Tibial artery (tissue), 4 donors: ENCODE results near the gene NTRK3.

ENCODE experiments used
- DNase-seq, 2 donors: peaks; one replicate each; pipeline ENCODE4 v3.0.0-alpha.2; 2019
- H3K27ac ChIP-seq, 2 donors: fragments of 200-600 bp; sonication (generic) in 1 of 2; 1 replicate in 1 of 2; 2 replicates in 1 of 2; pipeline ENCODE4 v1.5.1; 2018 to 2019; ENCODE audit warnings: mild to moderate bottlenecking in 1 of 2
- H3K27me3 ChIP-seq, 2 donors: fragments of 200-600 bp; sonication (generic) in 1 of 2; one replicate each; pipeline versions ENCODE4 v1.5.1 to v1.6.0; 2016 to 2019
- H3K36me3 ChIP-seq, 3 donors: fragments of 200-600 bp; sonication (generic) in 2 of 3; one replicate each; pipeline ENCODE4 v1.5.1; 2016 to 2019; ENCODE audit warnings: mild to moderate bottlenecking in 2 of 3
- H3K4me1 ChIP-seq, 4 donors: fragments of 200-600 bp; sonication (generic) in 2 of 4; 1 replicate in 3 of 4; 2 replicates in 1 of 4; pipeline ENCODE4 v1.5.1; 2016 to 2019
- H3K4me3 ChIP-seq, 2 donors: fragments of 200-600 bp; sonication (generic) in 1 of 2; 1 replicate in 1 of 2; 2 replicates in 1 of 2; pipeline ENCODE4 v1.5.1; 2018 to 2019; ENCODE audit warnings: mild to moderate bottlenecking in 2 of 2
- H3K9me3 ChIP-seq, 3 donors: fragments of 200-600 bp; sonication (generic) in 1 of 3; one replicate each; pipeline ENCODE4 v1.5.1; 2016 to 2019
- CTCF ChIP-seq, 2 experiments: fragments of 200-600 bp in 1 of 2; fragments of 450-650 bp in 1 of 2; IDR thresholded peaks; one replicate each; pipeline ENCODE4 v1.5.1; 2017 to 2019; ENCODE audit warnings: antibody characterized with exemption in 2 of 2, mild to moderate bottlenecking in 1 of 2, moderate library complexity in 1 of 2
- intact Hi-C: fragments of 100-400 bp; cut with DNase I; formaldehyde crosslinking; loops from one replicate; pipeline ENCODE4 v1.15.0; 2023; ENCODE audit warnings: low total_unique reads

Gene NTRK3

GRCh38 chr15:88185584-88185983, 71.0 kb downstream of the NTRK3 start:
- no peak overlapping the region for H3K27ac ChIP-seq
- no peak for DNase-seq
- H3K4me1 ChIP-seq: peaks cover 0 to 38% (median 17%) of the 10 kb centered on the region in 4 donors
- peaks cover 11 to 34% (median 28%) of the 10 kb centered on the region in 3 donors for H3K36me3 ChIP-seq
- TF ChIP-seq CTCF (IDR thresholded peaks at IDR 0.05): no peak
- H3K4me3 ChIP-seq: no peak overlapping the region
- intact Hi-C loops: no loop called here
- H3K9me3 ChIP-seq: no peaks in the 10 kb centered on the region
- no peaks in the 10 kb centered on the region for H3K27me3 ChIP-seq

GRCh38 chr15:88181613-88182012, 74.9 kb downstream of the NTRK3 start:
- no peak for TF ChIP-seq CTCF (IDR thresholded peaks at IDR 0.05)
- Histone ChIP-seq H3K9me3 (no peaks in the 10 kb centered on the region), H3K4me3 (no peak overlapping the region), H3K36me3 (peaks cover 11 to 34% (median 28%) of the 10 kb centered on the region in 3 donors), H3K27ac (no peak overlapping the region), H3K4me1 (peaks cover 0 to 29% (median 8%) of the 10 kb centered on the region in 4 donors), H3K27me3 (no peaks in the 10 kb centered on the region)
- no peak for DNase-seq
- intact Hi-C loops: no loop called here

- Histone ChIP-seq H3K27ac (no peak overlapping the region), H3K27me3 (no peaks in the 10 kb centered on the region), H3K9me3 (no peaks in the 10 kb centered on the region), H3K36me3 (peaks cover 11 to 34% (median 28%) of the 10 kb centered on the region in 3 donors), H3K4me1 (peaks cover 0 to 26% (median 8%) of the 10 kb centered on the region in 4 donors), H3K4me3 (no peak overlapping the region)
- DNase-seq: no peak
- no peak for TF ChIP-seq CTCF (IDR thresholded peaks at IDR 0.05)
- intact Hi-C loops: no loop called here
Observed at GRCh38 chr15:88179562-88179961, 77.0 kb downstream of the NTRK3 start.

- H3K36me3 ChIP-seq: peaks cover 11 to 28% (median 23%) of the 10 kb centered on the region in 3 donors
- no peak for DNase-seq
- peaks cover 0 to 26% (median 8%) of the 10 kb centered on the region in 4 donors for H3K4me1 ChIP-seq
- intact Hi-C loops: no loop called here
- no peak overlapping the region for H3K27ac ChIP-seq
- no peak for TF ChIP-seq CTCF (IDR thresholded peaks at IDR 0.05)
- H3K9me3 ChIP-seq: no peaks in the 10 kb centered on the region
- no peaks in the 10 kb centered on the region for H3K27me3 ChIP-seq
- no peak overlapping the region for H3K4me3 ChIP-seq
Observed at GRCh38 chr15:88178631-88179030, 77.9 kb downstream of the NTRK3 start.

- Histone ChIP-seq H3K36me3 (peaks cover 3 to 16% (median 15%) of the 10 kb centered on the region in 3 donors), H3K27ac (no peak overlapping the region), H3K27me3 (no peaks in the 10 kb centered on the region), H3K4me1 (peaks cover 0 to 26% (median 8%) of the 10 kb centered on the region in 4 donors), H3K4me3 (no peak overlapping the region), H3K9me3 (no peaks in the 10 kb centered on the region)
- intact Hi-C loops: no loop called here
- no peak for DNase-seq
- no peak for TF ChIP-seq CTCF (IDR thresholded peaks at IDR 0.05)
Observed at GRCh38 chr15:88177451-88177850, 79.1 kb downstream of the NTRK3 start.

GRCh38 chr15:88174571-88174970, 82.0 kb downstream of the NTRK3 start:
- intact Hi-C loops: no loop called here
- no peak for TF ChIP-seq CTCF (IDR thresholded peaks at IDR 0.05)
- no peak overlapping the region for H3K4me3 ChIP-seq
- H3K27me3 ChIP-seq: no peaks in the 10 kb centered on the region
- H3K4me1 ChIP-seq: peaks cover 0 to 23% (median 8%) of the 10 kb centered on the region in 4 donors
- H3K9me3 ChIP-seq: no peaks in the 10 kb centered on the region
- no peak overlapping the region for H3K27ac ChIP-seq
- peaks cover 0 to 5% (median 0%) of the 10 kb centered on the region in 3 donors for H3K36me3 ChIP-seq
- DNase-seq: no peak
